Left lung (tissue), 10 donors: Measurements from ENCODE around the gene SLCO4A1. TPM values are rescaled to one million over a fixed set of nuclear protein-coding genes. Genes with fewer than 3 reads are reported as not detected.

Experiments used
- ATAC-seq: fragments of 200-7000 bp; cut with Tn5 transposase; one replicate; pipeline ENCODE4 v1.9.1; 2020; ENCODE audit warnings: moderate library complexity
- DNase-seq, 4 donors: peaks; one replicate each; pipeline ENCODE4 v3.0.0-alpha.2; 2013 to 2020
- H3K27ac ChIP-seq, 2 donors: fragments of 200-600 bp; sonication (generic) in 1 of 2; one replicate each; pipeline versions ENCODE4 v1.5.0 to v1.8.0; 2020 to 2021
- H3K27me3 ChIP-seq, 2 donors: fragments of 200-600 bp; sonication (generic) in 1 of 2; one replicate each; pipeline versions ENCODE4 v1.5.0 to v1.8.0; 2020 to 2021
- H3K36me3 ChIP-seq, 2 donors: fragments of 200-600 bp; sonication (generic) in 1 of 2; one replicate each; pipeline versions ENCODE4 v1.5.0 to v1.8.0; 2020 to 2021
- H3K4me1 ChIP-seq, 2 donors: fragments of 200-600 bp; one replicate each; pipeline ENCODE4 v1.8.0; 2021
- H3K4me3 ChIP-seq, 2 donors: fragments of 200-600 bp; sonication (generic) in 1 of 2; one replicate each; pipeline versions ENCODE4 v1.5.0 to v1.8.0; 2020 to 2021; ENCODE audit warnings: mild to moderate bottlenecking in 1 of 2
- H3K9me3 ChIP-seq, 2 donors: fragments of 200-600 bp; sonication (generic) in 1 of 2; one replicate each; pipeline versions ENCODE4 v1.5.0 to v1.8.0; 2020 to 2021
- intact Hi-C, 2 donors: fragments of 100-400 bp; cut with DNase I; formaldehyde crosslinking; loops; one replicate each; pipeline versions ENCODE4 v1.11.2 to v1.14.2; 2022
- polyA plus RNA-seq, 6 donors: library from polyadenylated mRNA; unstranded; fragments of 120-200 nt; gene quantifications; one replicate each; pipeline ENCODE4 v1.2.1, GENCODE V29; 2013; ENCODE audit not compliant: insufficient read length in 6 of 6
- total RNA-seq, 2 donors: library from RNA; stranded (reverse); fragmentation: NEBNext Ultra II Directional; extraction: Animal tissue kit (Norgen Biotek cat#: 25700); gene quantifications; one replicate each; pipeline ENCODE4 v1.2.1, GENCODE V29; 2021
- TF ChIP-seq, protein P1 (sequence below), 2 donors: fragments of 200-600 bp; sonication (generic) in 1 of 2; IDR thresholded peaks; one replicate each; pipeline versions ENCODE4 v1.5.0 to v1.8.0; 2021; ENCODE audit warnings: antibody characterized with exemption in 2 of 2
- donor health status: DM: no; HTN: yes; CAD: no.
- donor health status: DM: no; HTN: no; CAD: no.

The SLCO4A1 gene
- total and polyA plus RNA-seq, 8 donors = 0.20 to 47.2 (median 0.60) TPM

DNA sequence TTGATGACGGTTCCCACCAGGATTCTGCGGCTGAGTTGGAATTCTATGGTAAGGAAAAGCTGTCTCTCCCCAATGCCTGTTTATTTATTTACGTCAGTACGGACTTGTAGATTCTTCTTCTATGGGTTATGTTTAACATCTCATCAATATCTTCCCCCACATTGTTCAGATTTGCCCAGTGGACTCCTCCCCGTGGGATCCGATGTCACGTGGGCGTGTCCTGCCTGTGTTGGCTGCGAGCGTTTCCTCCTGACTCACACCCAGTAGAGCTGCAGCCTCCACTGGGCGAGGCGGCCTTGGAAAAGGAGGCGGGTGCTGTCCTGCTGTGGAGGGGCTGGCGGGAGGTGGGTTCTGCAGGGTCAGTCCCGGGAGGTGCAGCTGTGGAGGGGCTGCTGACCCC, 46.8 kb upstream of the SLCO4A1 start:
- TF ChIP-seq, protein P1, sequence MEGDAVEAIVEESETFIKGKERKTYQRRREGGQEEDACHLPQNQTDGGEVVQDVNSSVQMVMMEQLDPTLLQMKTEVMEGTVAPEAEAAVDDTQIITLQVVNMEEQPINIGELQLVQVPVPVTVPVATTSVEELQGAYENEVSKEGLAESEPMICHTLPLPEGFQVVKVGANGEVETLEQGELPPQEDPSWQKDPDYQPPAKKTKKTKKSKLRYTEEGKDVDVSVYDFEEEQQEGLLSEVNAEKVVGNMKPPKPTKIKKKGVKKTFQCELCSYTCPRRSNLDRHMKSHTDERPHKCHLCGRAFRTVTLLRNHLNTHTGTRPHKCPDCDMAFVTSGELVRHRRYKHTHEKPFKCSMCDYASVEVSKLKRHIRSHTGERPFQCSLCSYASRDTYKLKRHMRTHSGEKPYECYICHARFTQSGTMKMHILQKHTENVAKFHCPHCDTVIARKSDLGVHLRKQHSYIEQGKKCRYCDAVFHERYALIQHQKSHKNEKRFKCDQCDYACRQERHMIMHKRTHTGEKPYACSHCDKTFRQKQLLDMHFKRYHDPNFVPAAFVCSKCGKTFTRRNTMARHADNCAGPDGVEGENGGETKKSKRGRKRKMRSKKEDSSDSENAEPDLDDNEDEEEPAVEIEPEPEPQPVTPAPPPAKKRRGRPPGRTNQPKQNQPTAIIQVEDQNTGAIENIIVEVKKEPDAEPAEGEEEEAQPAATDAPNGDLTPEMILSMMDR (IDR thresholded peaks at IDR 0.05) = no peak
- H3K27ac ChIP-seq = no peak overlapping the region
- H3K4me1 ChIP-seq = peaks cover 0 to 33% of the 10 kb centered on the region in 2 donors
- no peaks in the 10 kb centered on the region for H3K9me3 ChIP-seq
- ATAC-seq = peak; percentile 57
- H3K27me3 ChIP-seq = peaks cover 0 to 44% of the 10 kb centered on the region in 2 donors
- DNase-seq = peak in 1 of 4 donors; percentile 87
- no peaks in the 10 kb centered on the region for H3K36me3 ChIP-seq
- intact Hi-C loops = no loop called here
- no peak overlapping the region for H3K4me3 ChIP-seq

DNA sequence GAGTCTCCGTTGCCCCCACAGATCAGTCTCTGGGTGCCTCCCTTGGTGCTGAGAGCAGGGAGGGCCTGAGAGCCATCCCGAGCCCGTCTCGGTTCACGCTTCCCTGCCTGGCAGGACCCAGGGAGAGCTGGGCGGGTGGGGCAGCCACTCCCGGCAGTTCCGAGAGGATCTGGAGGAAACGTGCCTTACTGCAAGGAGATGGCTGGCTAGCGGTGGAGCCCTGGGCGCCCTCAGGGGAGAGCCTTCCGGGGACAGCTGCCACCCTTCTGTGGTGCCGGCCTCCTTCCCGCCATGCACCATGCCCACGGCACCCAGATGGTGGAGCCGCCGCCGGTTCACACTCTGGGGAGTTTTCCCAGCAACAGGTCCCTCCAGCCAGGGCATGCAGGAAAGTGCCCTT, 45.8 kb upstream of the SLCO4A1 start:
- intact Hi-C loops = no loop called here
- TF ChIP-seq, protein P1 (IDR thresholded peaks at IDR 0.05) = no peak

DNA sequence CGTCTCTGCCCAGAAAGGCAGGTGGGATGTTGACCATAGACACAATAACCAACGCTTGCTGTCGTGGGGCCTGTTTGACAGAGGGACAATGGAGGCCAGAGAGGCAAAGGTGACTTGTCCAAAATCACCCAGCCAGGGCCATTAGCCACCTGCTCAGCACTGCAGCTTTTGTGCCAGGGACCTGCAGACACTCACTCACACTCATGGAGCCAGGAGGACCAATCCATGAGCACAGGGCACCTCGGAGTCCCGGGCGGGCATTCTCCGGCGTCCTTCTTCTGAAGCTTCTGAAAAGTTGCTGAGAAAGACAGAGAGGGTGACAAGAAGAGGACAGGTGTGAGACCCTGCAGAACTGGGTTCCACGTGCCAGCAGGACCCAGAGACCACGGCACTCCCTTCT, 45.4 kb upstream of the SLCO4A1 start:
- intact Hi-C loops = no loop called here
- H3K4me1 ChIP-seq = peaks cover 0 to 42% of the 10 kb centered on the region in 2 donors
- H3K9me3 ChIP-seq = no peaks in the 10 kb centered on the region
- peaks cover 0 to 39% of the 10 kb centered on the region in 2 donors for H3K27me3 ChIP-seq
- no peak overlapping the region for H3K4me3 ChIP-seq
- no peak overlapping the region for H3K27ac ChIP-seq
- TF ChIP-seq, protein P1 (IDR thresholded peaks at IDR 0.05) = no peak
- DNase-seq = peak in 1 of 4 donors; percentile 37
- H3K36me3 ChIP-seq = no peaks in the 10 kb centered on the region
- ATAC-seq = no peak

More for the DNA sequence above, 45.8 kb upstream of the SLCO4A1 start:
- DNase-seq (peak in 1 of 4 donors; percentile 74), ATAC-seq (no peak)
- no peaks in the 10 kb centered on the region for H3K9me3 ChIP-seq
- H3K4me1 ChIP-seq = peaks cover 0 to 38% of the 10 kb centered on the region in 2 donors
- peaks cover 0 to 39% of the 10 kb centered on the region in 2 donors for H3K27me3 ChIP-seq
- H3K4me3 ChIP-seq = no peak overlapping the region
- H3K36me3 ChIP-seq = no peaks in the 10 kb centered on the region
- H3K27ac ChIP-seq = no peak overlapping the region

DNA sequence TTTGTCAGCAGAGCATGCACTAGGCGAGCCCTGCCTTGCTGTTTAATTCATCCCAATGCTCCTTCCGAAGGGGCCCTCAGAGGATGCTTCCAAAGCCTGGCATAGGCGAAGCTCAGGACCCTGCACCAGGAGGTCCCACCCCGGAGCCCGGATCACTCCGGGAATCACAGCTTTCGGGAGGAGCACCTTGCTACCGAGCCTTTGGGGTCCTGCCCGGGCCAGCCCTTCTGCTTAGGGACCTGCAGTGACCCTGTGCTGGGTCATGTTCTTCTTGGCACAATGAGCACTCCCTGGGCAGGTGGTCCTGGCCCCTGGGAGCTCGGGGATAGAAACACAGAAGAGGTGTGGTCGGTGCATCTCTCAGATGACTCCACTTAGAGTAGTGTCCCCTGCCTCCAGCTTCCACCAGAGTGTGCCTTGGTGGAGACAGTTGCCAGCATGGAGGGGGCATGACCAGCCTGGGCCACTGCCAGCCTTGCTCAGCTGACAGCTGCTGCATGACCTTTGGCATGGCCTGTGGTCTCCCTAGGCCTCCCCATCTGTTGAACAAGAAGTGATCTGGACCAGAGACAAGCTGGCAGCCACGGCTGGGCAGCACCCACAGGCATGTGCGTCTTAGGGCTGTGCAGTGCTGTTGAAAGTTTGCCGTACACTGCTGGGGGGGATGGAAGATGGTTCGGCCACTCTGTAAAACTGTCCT, 44.7 kb upstream of the SLCO4A1 start:
- Histone ChIP-seq H3K4me3 (no peak overlapping the region), H3K36me3 (no peaks in the 10 kb centered on the region), H3K27me3 (peaks cover 0 to 39% of the 10 kb centered on the region in 2 donors), H3K9me3 (no peaks in the 10 kb centered on the region), H3K4me1 (peaks cover 0 to 49% of the 10 kb centered on the region in 2 donors), H3K27ac (no peak overlapping the region)
- DNase-seq = peak in 1 of 4 donors; percentile 62
- TF ChIP-seq, protein P1 (IDR thresholded peaks at IDR 0.05) = no peak
- intact Hi-C loops = no loop called here
- no peak for ATAC-seq

DNA sequence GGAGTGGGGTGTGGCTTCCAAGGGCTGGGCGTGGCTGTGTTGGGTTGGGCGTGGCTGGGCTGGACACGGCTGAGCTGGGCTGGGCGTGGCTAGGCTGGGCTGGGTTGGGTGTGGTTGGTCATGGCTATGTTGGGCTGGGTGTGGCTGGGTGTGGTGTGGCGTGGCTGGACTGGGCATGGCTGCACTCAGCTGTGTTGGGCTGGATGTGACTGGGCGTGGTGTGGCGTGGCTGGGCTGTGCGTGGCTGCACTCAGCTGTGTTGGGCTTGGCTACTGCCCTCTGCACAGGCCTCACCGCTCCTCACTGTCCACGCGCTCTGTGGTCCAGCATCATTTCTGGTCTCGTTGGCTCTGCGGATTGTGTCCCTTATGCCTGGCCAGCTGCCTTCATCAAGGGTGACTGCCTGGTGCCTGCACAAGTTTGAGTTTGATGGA, 43.5 kb upstream of the SLCO4A1 start:
- Histone ChIP-seq H3K27me3 (peaks cover 0 to 35% of the 10 kb centered on the region in 2 donors), H3K4me1 (peaks cover 10 to 61% of the 10 kb centered on the region in 2 donors), H3K4me3 (no peak overlapping the region), H3K36me3 (no peaks in the 10 kb centered on the region), H3K9me3 (no peaks in the 10 kb centered on the region), H3K27ac (peak overlapping the region in 1 of 2 donors; percentile 18)
- TF ChIP-seq, protein P1 (IDR thresholded peaks at IDR 0.05) = no peak
- peak; percentile 5 for ATAC-seq
- peak in 1 of 4 donors; percentile 91 for DNase-seq
- intact Hi-C loops = no loop called here
